GM19328 (cell line): Measurements from ENCODE around the gene DMBT1.
"Not testable (repeated sequence)": the region's sequence is repeated elsewhere in the genome, so short reads cannot be mapped to it uniquely, and the experiment has no call there.

Experiments used
- ATAC-seq: cut with Tn5 transposase; IDR thresholded peaks from one replicate; pipeline ENCODE4 v1.9.1; 2021; ENCODE audit warnings: mild to moderate bottlenecking, moderate library complexity; ENCODE audit not compliant: unreplicated experiment

DMBT1 gene

DNA sequence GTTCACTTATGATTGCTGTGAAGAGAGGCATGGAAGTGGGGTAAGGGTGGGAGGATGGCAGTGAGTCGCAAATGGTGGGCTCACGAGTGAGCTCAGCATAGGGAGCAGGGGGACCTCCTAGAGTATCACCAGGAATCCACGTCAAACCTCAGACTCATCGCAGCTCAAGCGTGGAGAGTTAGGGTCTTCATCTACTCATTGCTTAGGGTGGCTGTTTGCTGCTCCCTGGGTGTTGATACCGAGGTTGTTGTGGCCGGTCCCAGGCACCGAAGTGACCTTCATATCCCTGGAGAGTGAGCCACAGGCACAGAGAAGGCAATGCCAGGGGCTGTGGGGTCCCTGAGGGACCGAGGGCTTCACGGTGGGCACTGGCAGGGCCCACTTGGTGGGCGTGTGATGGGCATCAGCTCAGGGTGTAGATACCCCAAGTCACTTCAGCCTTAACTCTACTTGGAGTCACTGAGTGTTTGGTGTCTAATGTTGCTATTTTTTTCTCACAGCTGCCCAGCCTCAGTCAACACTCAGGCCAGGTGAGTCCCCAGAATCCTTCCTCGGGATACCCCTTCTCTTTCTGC is 16.8 kb downstream of the DMBT1 start:
- no peak for ATAC-seq

DNA sequence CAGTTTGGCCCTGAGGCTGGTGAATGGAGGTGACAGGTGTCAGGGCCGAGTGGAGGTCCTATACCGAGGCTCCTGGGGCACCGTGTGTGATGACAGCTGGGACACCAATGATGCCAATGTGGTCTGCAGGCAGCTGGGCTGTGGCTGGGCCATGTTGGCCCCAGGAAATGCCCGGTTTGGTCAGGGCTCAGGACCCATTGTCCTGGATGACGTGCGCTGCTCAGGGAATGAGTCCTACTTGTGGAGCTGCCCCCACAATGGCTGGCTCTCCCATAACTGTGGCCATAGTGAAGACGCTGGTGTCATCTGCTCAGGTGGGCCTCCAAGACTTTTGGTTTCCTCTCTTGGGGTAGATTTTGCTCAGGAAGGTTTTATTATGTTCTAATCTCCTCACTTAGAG is 25.5 kb downstream of the DMBT1 start:
- not testable (repeated sequence) for ATAC-seq

DNA sequence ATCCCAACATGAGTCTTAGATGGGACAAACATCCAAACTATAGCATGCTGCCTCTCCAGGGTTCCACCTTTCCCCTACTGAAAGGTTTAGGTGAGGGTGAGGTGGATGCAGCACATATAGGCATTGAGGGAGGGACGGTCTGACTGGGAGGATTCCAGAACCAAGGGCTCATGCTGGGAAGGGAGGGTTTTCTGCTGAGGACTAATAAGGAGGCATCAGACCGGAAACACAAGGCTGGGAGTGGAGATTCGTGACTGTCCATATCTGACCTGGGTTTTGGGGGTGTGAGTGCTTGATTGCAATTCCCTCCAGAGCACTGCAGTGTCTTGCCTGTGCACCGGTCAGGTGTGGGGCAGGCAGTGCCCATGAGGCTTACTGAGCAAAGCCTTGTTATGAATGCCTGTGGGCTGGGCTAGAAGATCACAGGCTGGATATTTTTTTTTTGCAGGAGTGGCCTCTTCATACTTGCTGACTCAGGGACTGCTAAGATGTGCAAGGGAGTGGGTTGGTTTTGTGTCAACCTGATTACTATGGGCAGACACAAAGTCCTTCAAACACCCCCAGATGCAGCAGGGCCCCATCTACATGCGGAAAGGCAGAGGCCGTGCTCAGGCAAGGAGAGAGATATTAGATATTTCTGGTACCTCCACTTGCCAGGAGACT is 26.7 kb downstream of the DMBT1 start:
- no peak for ATAC-seq

DNA sequence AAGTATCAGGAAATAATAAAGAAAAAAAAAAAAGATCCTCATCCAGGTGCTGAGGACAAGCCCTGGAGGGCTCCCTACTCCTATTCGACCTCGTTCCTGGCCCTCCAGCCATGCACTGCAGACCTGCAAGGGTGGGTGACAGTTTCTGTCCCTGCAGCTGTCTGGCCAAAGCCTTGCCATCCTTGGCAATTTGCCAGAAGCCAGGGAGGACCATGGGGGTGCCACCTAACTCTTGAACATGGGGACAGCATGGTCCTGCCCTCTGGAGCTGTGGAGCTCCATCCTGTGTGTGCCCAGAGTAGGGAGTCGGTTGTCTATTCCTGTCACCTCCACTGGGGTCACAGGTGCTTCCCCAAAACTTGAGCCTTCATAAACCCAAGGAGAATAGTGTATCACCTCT is 27.8 kb downstream of the DMBT1 start:
- ATAC-seq, result no peak

DNA sequence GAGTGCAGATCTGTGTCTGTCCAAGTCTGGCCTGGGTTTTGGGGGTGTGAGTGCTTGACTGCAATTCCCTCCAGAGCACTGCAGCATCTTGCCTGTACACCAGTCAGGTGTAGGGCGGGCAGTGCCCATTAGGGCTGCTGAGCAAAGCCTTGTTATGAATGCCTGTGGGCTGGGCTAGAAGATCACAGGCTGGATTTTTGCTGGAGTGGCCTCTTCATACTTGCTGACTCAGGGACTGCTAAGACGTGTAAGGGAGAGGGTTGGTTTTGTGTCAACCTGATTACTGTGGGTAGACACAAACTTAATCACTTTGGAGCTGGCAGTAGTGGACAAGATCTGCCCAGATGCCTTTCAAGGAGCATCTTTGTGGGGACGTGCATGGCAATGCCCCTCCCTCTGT is 29.6 kb downstream of the DMBT1 start:
- ATAC-seq, result no peak

DNA sequence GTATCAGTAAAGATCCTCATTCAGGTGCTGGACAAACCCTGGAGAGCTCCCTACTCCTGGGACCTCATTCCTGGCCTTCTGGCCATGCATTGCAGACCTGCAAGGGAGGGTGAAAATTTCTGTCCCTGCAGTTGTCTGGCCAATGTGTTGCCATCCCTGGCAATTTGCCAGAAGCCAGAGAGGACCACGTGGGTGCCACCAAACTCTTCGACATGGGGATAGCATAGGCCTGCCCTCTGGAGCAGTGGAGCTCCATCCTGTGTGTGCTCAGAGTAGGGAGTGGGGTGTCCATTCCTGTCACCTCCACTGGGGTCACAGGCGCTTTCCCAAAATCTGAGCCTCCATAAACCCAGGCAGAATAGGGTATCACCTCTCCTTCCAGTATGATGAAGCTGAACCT is 31.2 kb downstream of the DMBT1 start:
- ATAC-seq, result no peak

DNA sequence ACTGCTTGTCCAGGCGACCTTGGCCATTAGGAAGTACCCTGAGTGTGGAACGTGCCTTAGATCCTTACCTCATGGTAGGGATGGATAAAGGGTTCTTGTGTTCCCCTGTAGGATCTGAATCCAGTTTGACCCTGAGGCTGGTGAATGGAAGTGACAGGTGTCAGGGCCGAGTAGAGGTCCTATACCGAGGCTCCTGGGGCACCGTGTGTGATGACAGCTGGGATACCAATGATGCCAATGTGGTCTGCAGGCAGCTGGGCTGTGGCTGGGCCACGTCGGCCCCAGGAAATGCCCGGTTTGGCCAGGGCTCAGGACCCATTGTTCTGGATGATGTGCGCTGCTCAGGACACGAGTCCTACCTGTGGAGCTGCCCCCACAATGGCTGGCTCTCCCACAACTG is 31.6 kb downstream of the DMBT1 start:
- no peak for ATAC-seq

DNA sequence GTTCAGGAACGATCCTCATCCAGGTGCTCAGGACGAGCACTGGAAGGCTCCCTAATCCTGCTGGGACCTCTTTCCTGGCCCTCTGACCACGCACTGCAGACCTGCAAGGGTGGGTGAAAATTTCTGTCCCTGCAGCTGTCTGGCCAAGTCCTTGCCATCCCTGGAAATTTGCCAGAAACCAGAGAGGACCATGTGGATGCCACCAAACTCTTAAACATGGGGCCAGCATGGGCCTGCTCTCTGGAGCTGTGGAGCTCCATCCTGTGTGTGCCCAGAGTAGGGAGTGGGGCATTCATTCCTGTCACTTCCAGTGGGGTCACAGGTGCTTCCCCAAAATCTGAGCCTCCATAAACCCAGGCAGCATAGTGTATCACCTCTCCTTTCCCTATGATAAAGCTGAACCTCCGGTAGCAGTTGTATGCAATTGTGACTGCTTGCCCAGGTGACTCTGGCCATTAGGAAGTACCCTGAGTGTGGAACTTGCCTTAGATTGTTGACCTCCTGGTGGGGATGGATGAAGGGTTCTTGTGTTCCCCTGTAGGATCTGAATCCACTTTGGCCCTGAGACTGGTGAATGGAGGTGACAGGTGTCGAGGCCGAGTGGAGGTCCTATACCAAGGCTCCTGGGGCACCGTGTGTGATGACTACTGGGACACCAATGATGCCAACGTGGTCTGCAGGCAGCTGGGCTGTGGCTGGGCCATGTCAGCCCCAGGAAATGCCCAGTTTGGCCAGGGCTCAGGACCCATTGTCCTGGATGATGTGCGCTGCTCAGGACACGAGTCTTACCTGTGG is 57.1 kb downstream of the DMBT1 start:
- no peak for ATAC-seq

DNA sequence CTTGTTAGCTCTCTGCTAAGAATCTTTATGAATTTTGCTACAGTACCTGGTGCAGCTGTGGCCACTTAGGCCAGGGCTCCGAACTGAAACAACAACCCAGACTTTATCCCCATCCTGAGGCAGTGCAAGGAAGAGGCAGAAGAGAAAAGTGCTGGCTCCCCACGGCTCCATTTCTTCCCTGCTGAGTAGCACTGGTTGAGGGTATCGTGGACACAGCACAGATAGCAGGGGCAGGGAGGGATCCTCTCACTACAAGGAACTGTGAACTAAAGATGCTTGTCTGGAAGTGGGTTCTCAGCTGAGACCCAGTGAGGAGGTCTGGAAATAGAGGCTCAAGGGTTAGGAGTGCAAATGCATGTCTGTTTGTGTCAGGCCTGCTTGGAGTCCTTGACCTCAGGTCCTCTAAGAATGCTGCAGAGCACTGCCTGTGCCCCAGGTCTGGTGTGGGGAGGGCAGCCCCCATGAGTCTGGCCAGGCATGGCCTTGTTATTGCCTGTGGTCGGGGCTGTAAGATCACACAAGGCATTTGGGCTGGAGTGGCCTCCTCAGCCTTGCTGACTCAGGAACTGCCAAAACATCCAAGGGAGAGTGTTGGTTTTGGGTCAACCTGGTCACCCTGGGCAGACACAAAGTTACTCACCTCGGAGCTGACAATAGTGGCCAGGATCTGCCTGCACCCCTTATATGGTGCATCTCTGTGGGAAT is 58.1 kb downstream of the DMBT1 start:
- no peak for ATAC-seq

DNA sequence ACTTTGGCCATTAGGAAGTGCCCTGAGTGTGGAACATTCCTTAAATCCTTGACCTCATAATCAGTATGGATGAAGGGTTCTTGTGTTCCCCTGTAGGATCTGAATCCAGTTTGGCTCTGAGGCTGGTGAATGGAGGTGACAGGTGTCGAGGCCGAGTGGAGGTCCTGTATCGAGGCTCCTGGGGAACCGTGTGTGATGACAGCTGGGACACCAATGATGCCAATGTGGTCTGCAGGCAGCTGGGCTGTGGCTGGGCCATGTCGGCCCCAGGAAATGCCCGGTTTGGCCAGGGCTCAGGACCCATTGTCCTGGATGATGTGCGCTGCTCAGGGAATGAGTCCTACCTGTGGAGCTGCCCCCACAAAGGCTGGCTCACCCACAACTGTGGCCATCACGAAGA is 60.4 kb downstream of the DMBT1 start:
- ATAC-seq, result not testable (repeated sequence)

DNA sequence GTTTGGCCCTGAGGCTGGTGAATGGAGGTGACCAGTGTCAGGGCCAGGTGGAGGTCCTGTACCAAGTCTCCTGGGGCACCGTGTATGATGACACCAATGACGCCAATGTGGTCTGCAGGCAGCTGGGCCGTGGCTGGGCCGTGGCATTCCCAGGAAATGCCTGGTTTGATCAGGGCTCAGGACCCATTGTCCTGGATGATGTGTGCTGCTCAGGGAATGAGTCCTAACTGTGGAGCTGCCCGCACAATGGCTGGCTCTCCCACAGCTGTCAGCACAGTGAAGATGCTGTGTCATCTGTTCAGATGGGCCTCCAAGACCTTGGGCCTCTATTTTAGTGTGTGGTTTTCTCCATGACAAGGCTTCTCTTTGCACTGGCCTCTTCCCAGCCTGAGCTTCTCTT is 64.0 kb downstream of the DMBT1 start:
- no peak for ATAC-seq

DNA sequence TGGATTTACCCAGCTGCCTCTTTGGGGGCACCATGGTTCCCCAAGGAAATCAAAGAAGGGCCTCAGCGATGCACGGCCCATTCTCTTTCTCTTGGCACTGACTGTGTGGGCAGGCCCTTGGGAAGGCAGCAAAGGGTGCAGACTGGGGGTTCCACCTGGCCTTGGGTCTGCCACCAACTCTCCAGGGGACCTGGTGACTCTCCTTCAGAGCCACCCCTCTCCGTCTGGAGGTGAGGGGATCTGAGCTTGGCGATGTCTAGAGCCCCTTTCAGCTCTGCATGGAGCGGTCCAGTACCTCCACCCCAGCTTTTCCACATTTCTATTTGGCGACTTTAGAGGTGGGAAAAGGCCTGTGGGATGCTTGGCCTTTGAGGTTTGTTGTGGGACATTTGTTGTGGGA is 70.0 kb downstream of the DMBT1 start:
- no peak for ATAC-seq

DNA sequence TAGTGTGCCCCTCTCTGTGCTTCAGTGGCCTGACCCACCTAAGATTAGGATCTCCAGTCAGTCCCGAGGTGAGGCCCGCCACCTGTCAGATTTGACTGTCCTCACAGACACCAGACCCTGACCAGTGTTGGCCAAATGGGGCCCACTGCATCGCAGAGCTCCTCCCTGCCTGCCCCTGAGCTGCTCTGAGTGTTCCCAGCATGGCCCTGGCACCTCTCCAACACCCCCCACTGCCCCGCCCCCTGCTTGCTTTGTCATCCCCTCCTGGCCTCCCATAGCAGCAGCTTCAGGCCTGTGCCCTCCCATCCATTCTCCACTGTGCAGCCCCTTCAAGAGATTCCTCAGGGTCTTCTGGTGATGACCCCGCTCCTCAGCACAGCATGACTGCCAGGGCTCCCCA is 71.5 kb downstream of the DMBT1 start:
- no peak for ATAC-seq

DNA sequence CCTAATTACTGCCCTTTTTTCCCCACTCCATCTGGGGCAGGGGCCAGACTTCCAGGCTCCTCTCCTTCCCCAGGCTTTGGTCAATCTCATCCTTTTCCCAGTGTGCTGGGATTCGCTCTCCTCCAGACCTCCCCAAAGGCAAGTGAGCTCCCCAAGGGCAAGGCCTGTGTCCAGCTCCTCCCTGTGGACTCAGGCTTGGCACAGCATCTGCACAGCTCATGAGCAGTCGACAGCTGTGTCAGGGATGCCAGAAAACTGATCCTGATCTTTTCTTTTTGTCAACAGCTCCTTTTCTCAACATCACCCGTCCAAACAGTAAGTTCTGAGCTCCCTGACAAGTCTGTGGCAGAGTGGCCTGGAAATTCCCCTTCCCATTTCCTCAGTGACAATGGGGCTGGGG is 72.0 kb downstream of the DMBT1 start:
- ATAC-seq, result no peak

DNA sequence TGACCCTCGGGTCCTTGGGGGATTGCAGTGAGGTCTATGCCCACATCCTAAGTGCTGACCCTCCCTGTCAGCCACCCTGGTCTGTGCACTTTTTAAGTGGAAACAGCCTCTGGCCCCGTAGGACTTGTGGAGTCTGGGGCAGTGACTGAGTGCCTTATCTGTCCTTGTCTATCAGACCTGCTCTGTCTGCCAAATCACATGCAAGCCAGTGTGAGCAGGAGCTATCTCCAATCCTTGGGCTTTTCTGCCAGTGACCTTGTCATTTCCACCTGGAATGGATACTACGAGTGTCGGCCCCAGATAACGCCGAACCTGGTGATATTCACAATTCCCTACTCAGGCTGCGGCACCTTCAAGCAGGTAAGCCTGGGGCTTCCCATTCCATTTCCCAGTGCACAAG is 76.4 kb downstream of the DMBT1 start:
- ATAC-seq, result no peak

DNA sequence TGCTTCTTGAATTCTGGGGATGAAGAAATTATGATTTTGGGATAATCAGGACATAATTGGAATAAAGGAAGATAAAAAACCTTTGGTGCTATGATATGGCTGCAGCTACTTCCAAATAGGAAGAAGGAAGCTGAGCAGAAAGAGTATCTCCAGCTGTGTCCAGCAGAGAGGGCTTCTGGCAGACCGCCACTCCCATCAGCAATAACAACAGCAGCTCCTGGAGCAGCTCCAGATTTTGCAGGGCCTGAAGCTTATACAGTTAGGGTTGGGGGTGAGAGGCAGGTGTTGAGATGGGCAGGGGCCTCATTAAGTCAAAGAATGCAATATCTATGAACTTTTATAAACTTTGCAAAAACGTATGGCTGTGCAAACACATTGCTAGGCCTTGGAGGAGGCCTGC is 76.8 kb downstream of the DMBT1 start:
- ATAC-seq, result no peak

DNA sequence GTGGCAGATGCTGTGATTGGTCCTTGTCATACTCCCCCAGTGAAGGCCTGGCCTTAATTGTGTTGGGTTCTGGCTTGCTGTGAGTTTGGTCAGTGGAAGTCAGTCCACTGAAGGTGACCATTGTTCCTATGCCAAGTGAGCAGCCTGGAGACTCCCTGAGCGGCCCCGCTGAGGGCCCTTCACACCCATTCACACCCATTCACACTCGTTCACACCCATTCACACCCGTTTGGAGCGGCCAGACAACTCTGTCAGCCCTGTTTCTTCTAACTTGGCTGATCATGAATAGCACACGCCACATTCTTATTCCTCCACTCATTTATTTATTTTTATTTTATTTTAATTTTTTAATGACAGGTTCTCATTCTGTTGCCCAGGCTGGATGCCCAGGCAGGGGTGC is 77.6 kb downstream of the DMBT1 start:
- no peak for ATAC-seq

DNA sequence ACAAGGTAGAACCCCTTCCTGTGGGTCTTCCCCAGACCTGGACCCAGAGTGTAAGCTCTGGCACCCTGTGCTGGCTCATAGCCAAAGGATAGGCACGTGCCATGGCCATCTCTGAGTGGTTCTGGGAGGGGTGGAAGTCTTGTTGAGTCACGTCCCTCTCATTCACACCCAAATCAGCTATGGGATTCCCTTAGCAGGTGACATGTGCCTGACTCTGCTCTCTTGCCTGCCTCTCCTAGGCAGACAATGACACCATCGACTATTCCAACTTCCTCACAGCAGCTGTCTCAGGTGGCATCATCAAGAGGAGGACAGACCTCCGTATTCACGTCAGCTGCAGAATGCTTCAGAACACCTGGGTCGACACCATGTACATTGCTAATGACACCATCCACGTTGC is 79.2 kb downstream of the DMBT1 start:
- no peak for ATAC-seq

DNA sequence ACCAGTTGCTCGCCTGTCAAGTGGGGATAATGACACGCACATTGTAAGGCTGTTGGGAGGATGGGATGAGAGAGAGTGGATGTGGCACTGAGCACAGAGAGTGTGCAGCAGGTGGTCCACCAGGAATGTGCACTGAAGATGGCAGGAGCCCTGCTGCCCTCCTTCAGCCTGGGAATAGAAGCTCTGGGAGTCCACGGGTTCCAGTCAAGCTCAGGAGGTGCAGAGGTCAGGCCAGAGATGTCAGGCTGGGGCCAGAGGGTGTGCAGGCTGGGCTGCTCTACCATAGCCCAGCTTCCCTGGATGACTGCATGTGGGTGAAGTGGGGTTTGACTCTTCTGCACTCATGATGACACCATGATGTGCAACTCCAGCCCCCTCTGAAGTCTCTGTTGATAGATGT is 80.4 kb downstream of the DMBT1 start:
- ATAC-seq, result no peak

DNA sequence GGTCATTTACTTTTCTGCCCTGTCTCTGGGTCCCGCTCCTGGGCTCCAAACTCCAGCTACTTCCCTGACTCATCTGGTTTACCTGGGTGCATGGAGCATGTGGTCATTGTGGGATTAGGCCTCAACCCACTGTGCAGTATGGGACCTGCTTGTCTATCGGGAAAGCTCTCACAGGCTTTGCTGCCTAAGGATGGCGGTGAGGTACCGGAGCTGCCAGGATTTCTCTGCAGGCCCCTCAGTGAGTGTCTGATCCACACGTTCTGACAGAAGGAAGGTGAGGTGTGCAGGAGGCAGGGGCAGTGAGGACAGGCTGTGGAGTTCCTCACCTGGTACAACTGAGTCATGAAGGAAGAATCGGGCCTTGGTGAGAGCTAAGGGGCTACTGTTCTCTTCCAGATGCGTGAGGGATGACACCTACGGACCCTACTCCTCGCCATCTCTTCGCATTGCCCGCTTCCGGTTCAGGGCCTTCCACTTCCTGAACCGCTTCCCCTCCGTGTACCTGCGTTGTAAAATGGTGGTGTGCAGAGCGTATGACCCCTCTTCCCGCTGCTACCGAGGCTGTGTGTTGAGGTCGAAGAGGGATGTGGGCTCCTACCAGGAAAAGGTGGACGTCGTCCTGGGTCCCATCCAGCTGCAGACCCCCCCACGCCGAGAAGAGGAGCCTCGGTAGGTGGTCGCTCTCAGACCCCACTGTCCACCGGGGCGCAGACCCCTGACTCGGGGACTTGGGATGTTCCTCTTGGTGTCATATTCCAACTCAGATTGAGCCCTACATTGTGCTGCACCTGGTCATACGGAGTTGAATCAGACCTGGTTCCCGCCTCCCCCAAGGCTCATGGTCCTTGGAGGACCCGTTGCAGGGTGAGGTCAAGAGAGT is 82.4 kb downstream of the DMBT1 start:
- no peak for ATAC-seq
